ENCODE data around the gene ANKRD63. TPM values are rescaled to one million over a fixed set of nuclear protein-coding genes. Genes with fewer than 3 reads are reported as not detected.

ANKRD63 gene
- total RNA-seq, 1 experiment from 2014 or later = not detected

GRCh38 chr15:40282147-40282868 lies 556 bp downstream of the ANKRD63 start:
- no peaks in the 10 kb centered on the region for H3K27me3 Mint-ChIP-seq (ENCODE audit: unreplicated experiment)
- no peak overlapping the region for H3K27ac Mint-ChIP-seq (ENCODE audit: unreplicated experiment)
- peak; percentile 59 for DNase-seq
- H3K9me3 Mint-ChIP-seq (ENCODE audit: low read depth, unreplicated experiment) = no peaks in the 10 kb centered on the region
- peak overlapping the region; percentile 57 for H3K4me3 Mint-ChIP-seq (ENCODE audit: low read depth, unreplicated experiment)
- BruUV-seq (replicated peaks) = no TSS peak
- H3K4me1 Mint-ChIP-seq (ENCODE audit: low read depth, unreplicated experiment) = no peaks in the 10 kb centered on the region
- peak; percentile 65 for TF ChIP-seq CTCF (IDR thresholded peaks at IDR 0.05; ENCODE audit: unreplicated experiment)
- intact Hi-C loops (cut with micrococcal nuclease; ENCODE audit: unreplicated experiment) = no loop called here
- CTCF ChIA-PET = interaction anchor here (0.8 to 1.0 kb wide), 3 partner anchors 14 to 84 kb away, joined by 3 to 14 read pairs (median 4); no protein-coding TSS in a partner anchor
- H3K36me3 Mint-ChIP-seq (ENCODE audit: insufficient read depth, unreplicated experiment) = no peaks in the 10 kb centered on the region

GRCh38 chr15:40281801-40282146 lies 1.1 kb downstream of the ANKRD63 start:
- DNase-seq = no peak
- CTCF ChIA-PET = no interaction called here
- no peaks in the 10 kb centered on the region for H3K27me3 Mint-ChIP-seq (ENCODE audit: unreplicated experiment)
- no TSS peak for BruUV-seq (replicated peaks)
- H3K27ac Mint-ChIP-seq (ENCODE audit: unreplicated experiment) = no peak overlapping the region
- TF ChIP-seq CTCF (IDR thresholded peaks at IDR 0.05; ENCODE audit: unreplicated experiment) = no peak
- no peaks in the 10 kb centered on the region for H3K36me3 Mint-ChIP-seq (ENCODE audit: insufficient read depth, unreplicated experiment)
- peak overlapping the region; percentile 57 for H3K4me3 Mint-ChIP-seq (ENCODE audit: low read depth, unreplicated experiment)
- H3K4me1 Mint-ChIP-seq (ENCODE audit: low read depth, unreplicated experiment) = no peaks in the 10 kb centered on the region
- intact Hi-C loops (cut with micrococcal nuclease; ENCODE audit: unreplicated experiment) = no loop called here
- H3K9me3 Mint-ChIP-seq (ENCODE audit: low read depth, unreplicated experiment) = no peaks in the 10 kb centered on the region

- DNase-seq = no peak
- TF ChIP-seq CTCF (IDR thresholded peaks at IDR 0.05; ENCODE audit: unreplicated experiment) = no peak
- Mint-ChIP-seq H3K4me1 (ENCODE audit: low read depth, unreplicated experiment) (no peaks in the 10 kb centered on the region), H3K27me3 (ENCODE audit: unreplicated experiment) (no peaks in the 10 kb centered on the region), H3K27ac (ENCODE audit: unreplicated experiment) (no peak overlapping the region), H3K4me3 (ENCODE audit: low read depth, unreplicated experiment) (peak overlapping the region; percentile 28), H3K36me3 (ENCODE audit: insufficient read depth, unreplicated experiment) (peaks cover under 1% of the 10 kb centered on the region), H3K9me3 (ENCODE audit: low read depth, unreplicated experiment) (no peaks in the 10 kb centered on the region)
- intact Hi-C loops (cut with micrococcal nuclease; ENCODE audit: unreplicated experiment) = no loop called here
- no TSS peak for BruUV-seq (replicated peaks)
- CTCF ChIA-PET = no interaction called here
Observed at GRCh38 chr15:40281057-40281800, 1.6 kb downstream of the ANKRD63 start.

GRCh38 chr15:40280260-40281056 lies 2.4 kb downstream of the ANKRD63 start:
- Mint-ChIP-seq H3K36me3 (ENCODE audit: insufficient read depth, unreplicated experiment) (peaks cover 5% of the 10 kb centered on the region), H3K4me3 (ENCODE audit: low read depth, unreplicated experiment) (peak overlapping the region; percentile 28), H3K27me3 (ENCODE audit: unreplicated experiment) (no peaks in the 10 kb centered on the region), H3K4me1 (ENCODE audit: low read depth, unreplicated experiment) (no peaks in the 10 kb centered on the region), H3K9me3 (ENCODE audit: low read depth, unreplicated experiment) (no peaks in the 10 kb centered on the region), H3K27ac (ENCODE audit: unreplicated experiment) (no peak overlapping the region)
- CTCF ChIA-PET = interaction anchor here (1.4 kb wide), 1 partner anchor 58 kb away, joined by 11 read pairs; no protein-coding TSS in a partner anchor
- no peak for TF ChIP-seq CTCF (IDR thresholded peaks at IDR 0.05; ENCODE audit: unreplicated experiment)
- intact Hi-C loops (cut with micrococcal nuclease; ENCODE audit: unreplicated experiment) = no loop called here
- no peak for DNase-seq
- no TSS peak for BruUV-seq (replicated peaks)

All from Calu3 (cell line).